ENCODE results near the gene SLC43A1.

Gene SLC43A1

DNA sequence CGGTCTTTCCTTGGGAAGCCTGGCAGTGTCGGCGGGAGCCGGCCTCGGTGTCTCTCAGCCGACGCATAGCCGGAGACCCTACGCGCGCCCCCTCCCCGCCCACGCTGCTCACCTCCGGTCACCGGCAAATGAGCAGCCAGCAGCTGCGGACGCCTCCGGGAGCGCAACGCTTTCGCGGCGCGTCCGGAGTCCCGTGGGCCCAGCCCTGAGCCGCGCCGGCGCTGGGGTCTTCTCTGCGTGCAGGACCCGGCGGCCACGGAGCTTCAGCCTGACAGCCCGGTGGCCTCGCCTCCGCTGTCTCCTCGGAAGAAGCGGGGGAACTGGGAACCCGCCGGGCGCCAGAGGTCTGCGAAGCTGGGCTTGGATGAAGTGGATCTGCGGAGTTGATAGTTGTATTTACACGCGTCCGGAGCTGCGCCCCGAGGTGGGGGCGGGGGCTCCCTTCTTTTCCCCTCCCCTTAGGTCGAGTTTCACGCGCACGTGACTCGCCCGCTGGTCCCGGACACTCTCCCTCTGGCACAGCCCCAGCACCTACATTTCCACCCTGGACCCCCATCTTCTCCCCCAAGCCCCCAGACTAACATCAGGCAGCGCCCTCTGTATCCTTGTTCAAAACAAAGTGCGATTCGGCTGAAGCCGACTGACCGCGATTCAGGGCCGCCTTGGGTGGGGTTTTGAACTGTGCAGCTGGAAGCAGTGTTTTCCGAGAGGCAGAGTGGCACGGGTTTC, at the start of gene SLC43A1:
SLC43A1 (minus strand) TSS at position 371 of the 729 bp plus-strand sequence. CDS start 1,591 bp downstream, outside the sequence.
- TF ChIP-seq, protein P1, sequence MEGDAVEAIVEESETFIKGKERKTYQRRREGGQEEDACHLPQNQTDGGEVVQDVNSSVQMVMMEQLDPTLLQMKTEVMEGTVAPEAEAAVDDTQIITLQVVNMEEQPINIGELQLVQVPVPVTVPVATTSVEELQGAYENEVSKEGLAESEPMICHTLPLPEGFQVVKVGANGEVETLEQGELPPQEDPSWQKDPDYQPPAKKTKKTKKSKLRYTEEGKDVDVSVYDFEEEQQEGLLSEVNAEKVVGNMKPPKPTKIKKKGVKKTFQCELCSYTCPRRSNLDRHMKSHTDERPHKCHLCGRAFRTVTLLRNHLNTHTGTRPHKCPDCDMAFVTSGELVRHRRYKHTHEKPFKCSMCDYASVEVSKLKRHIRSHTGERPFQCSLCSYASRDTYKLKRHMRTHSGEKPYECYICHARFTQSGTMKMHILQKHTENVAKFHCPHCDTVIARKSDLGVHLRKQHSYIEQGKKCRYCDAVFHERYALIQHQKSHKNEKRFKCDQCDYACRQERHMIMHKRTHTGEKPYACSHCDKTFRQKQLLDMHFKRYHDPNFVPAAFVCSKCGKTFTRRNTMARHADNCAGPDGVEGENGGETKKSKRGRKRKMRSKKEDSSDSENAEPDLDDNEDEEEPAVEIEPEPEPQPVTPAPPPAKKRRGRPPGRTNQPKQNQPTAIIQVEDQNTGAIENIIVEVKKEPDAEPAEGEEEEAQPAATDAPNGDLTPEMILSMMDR (IDR thresholded peaks at IDR 0.05; ENCODE audit: insufficient read depth, missing control alignments) = no peak
- DNase-seq (ENCODE audit: insufficient read length, low spot score) = no peak
- no peak for FAIRE-seq

DNA sequence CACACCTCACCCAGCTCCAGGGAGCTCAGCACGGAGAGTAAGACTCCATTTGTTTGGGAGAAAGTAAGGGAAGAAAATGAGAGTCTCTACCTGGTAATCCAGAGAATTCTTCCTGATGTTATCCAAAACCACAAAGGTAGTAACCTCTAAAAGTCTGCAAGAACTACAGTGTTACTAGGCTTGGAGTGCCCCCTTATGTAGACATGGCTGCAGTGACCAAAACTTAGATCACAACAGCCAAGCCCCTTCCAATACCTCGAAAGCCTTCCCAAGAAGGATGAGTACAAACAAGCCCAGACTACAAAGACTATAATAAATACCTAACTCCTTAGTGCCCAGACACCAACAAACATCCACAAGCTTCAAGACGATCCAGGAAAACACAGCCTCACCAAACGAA, 47.1 kb upstream of the SLC43A1 start:
- TF ChIP-seq, protein P1 (IDR thresholded peaks at IDR 0.05; ENCODE audit: insufficient read depth, missing control alignments) = peak; percentile 59
- no peak for FAIRE-seq
- DNase-seq (ENCODE audit: insufficient read length, low spot score) = no peak

DNA sequence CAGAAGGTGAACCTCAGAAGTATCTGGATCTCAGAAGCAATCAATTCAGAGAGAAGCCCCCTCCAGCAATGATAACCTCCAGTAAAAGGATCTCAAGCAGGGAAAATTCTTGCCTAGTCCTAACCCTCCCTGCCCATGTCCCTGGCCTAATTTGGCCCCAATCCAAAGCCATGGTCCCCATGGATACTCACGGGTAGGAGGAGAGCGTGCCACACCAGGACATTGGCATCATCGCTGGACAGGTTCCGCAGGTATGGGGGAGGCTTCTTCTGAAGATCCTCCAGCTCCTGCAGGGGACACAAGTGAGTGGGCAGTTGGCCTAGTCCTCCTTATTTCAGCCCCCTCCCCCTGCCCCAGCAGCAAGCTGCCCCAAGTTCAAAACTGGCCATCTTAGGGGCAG, 44.6 kb upstream of the SLC43A1 start:
- TF ChIP-seq, protein P1 (IDR thresholded peaks at IDR 0.05; ENCODE audit: insufficient read depth, missing control alignments) = no peak
- FAIRE-seq (no peak), DNase-seq (ENCODE audit: insufficient read length, low spot score) (no peak)

DNA sequence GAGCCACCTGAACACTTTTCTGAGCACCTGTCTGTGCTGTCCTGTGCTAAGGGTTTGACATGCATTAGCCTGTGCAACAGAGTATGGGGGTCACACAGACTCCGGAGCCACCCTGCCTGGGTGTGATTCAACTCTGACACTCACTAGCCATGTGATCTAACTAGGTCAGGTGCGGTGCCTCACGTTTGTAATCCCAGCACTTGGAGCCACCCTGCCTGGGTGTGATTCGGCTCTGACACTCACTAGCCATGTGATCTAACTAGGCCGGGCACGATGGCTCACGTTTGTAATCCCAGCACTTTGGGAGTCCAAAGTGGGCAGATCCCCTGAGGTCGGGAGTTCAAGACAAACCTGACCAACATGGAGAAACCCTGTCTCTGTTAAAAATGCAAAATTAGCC, 40.5 kb upstream of the SLC43A1 start:
- no peak for FAIRE-seq
- no peak for DNase-seq (ENCODE audit: insufficient read length, low spot score)
- TF ChIP-seq, protein P1 (IDR thresholded peaks at IDR 0.05; ENCODE audit: insufficient read depth, missing control alignments) = no peak

DNA sequence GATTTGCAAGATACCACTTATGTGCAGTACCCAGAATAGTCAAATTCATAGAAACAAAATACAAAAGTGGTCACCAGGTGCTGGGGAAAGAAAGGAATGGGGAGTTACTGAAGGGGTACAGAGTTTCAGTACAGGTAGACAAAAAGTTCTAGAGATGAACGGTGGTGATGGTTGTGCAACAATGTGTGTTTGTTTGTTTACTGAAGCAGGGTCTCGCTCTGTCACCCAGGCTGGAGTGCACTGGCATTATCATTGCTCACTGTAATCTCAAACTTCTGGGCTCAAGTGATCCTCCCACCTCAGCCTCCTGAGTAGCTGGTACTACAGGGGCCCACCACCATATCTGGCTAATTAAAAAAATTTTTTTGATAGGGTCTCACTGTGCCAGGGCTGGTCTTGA, 39.9 kb upstream of the SLC43A1 start:
- TF ChIP-seq, protein P1 (IDR thresholded peaks at IDR 0.05; ENCODE audit: insufficient read depth, missing control alignments) = no peak
- no peak for FAIRE-seq
- DNase-seq (ENCODE audit: insufficient read length, low spot score) = no peak

DNA sequence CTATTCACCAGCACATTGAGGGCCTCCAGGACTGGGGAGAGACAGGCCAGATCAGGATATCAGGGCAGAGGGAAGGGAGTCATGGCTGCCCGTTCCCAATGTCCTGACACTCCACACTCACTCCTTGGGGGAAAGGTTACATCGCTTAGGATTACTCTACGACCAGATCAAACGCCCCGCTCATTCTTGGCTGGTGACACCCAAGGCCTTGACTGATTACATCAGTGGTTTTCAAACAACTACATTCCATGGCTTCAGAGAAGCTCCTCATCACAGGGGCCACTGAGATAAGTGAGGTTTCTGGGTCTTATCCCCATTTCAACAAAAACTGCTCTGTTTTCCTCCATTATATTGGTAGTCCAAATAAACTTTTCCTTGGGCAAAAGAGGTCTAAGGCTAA, 37.0 kb upstream of the SLC43A1 start:
- no peak for FAIRE-seq
- DNase-seq (ENCODE audit: insufficient read length, low spot score) = no peak
- TF ChIP-seq, protein P1 (IDR thresholded peaks at IDR 0.05; ENCODE audit: insufficient read depth, missing control alignments) = no peak

DNA sequence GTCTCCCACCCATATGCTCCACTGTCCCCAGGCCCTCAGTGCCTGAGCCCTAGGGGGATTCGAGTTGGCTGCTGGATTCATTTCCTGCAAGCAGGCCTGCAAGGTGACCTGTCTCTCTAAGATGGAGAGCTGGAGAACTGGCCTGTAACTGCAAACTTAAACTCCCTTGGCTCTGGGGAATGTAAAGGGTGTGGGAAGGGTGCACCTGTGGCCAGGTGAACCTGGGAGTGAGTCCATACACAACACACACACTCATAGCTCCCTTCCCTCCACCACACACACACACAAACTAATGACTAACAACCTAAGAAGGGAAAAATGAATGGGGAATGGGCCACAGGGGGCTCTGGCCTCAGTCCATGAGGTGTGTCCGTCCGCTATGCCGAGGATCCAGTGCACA, 36.4 kb upstream of the SLC43A1 start:
- TF ChIP-seq, protein P1 (IDR thresholded peaks at IDR 0.05; ENCODE audit: insufficient read depth, missing control alignments) = no peak
- FAIRE-seq (no peak), DNase-seq (ENCODE audit: insufficient read length, low spot score) (no peak)

Data from D721Med (cell line).